ENCODE data around the gene STAM2.

DNA sequence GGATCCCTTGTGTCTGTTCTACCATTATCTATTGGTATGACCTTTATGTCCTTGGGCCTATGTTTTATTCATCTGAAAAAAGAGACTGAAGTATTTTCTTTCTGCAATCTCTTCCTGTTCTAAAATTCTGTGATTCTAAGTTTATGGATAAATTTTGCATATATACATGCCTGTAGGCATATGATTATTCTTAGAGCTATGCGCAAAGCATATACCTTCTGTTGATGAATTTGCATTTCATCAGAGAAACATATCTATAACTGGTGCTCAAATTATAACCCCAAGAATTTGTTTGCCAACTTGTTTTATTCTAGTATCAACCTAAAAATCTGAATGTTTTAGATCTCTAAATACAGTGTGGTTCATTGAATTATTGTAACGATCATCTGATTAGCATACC, 83.5 kb downstream of the STAM2 start:
- TF ChIP-seq CTCF (conservative IDR thresholded peaks at IDR 0.05) (no peak), EZH2 (IDR thresholded peaks at IDR 0.05; ENCODE audit: low read depth) (no peak)
